HG02588 (cell line): ENCODE results near the gene IER2.
"Not testable (repeated sequence)": the region's sequence is repeated elsewhere in the genome, so short reads cannot be mapped to it uniquely, and the experiment has no call there.

Experiments used
- ATAC-seq: cut with Tn5 transposase; IDR thresholded peaks from one replicate; pipeline ENCODE4 v1.9.1; 2021; ENCODE audit warnings: mild to moderate bottlenecking, moderate library complexity; ENCODE audit not compliant: unreplicated experiment

Gene IER2

GRCh38 chr19:13138171-13138915 is 11.9 kb upstream of the IER2 start:
- no peak for ATAC-seq

GRCh38 chr19:13138916-13139198 is 11.4 kb upstream of the IER2 start:
- no peak for ATAC-seq

GRCh38 chr19:13139633-13140311 is 10.4 kb upstream of the IER2 start:
- ATAC-seq, result no peak

GRCh38 chr19:13146763-13147563 is 3.2 kb upstream of the IER2 start:
- ATAC-seq, result no peak

GRCh38 chr19:13149173-13149627 is 1.0 kb upstream of the IER2 start:
- not testable (repeated sequence) for ATAC-seq

GRCh38 chr19:13149628-13150186 is 504 bp upstream of the IER2 start:
- ATAC-seq, result no peak

- no peak for ATAC-seq
Observed at GRCh38 chr19:13150931-13151604, 857 bp downstream of the IER2 start.

- peak; percentile 34 for ATAC-seq
Observed at GRCh38 chr19:13151605-13152355, 1.6 kb downstream of the IER2 start.

GRCh38 chr19:13152356-13152973 is 2.3 kb downstream of the IER2 start:
- ATAC-seq, result peak; percentile 5

GRCh38 chr19:13152974-13153568 is 2.9 kb downstream of the IER2 start:
- peak; percentile 23 for ATAC-seq

GRCh38 chr19:13153569-13154240 is 3.5 kb downstream of the IER2 start:
- no peak for ATAC-seq

- no peak for ATAC-seq
Observed at GRCh38 chr19:13154241-13154778, 4.1 kb downstream of the IER2 start.

GRCh38 chr19:13154911-13155471 is 4.8 kb downstream of the IER2 start:
- no peak for ATAC-seq

GRCh38 chr19:13155472-13156359 is 5.5 kb downstream of the IER2 start:
- ATAC-seq, result no peak

- no peak for ATAC-seq
Observed at GRCh38 chr19:13159713-13160112, 9.5 kb downstream of the IER2 start.

- no peak for ATAC-seq
Observed at GRCh38 chr19:13160557-13160956, 10.3 kb downstream of the IER2 start.
